Mesothelial cell of epicardium (in vitro differentiated cells): Measurements from ENCODE around the gene KCNA2. TPM values are rescaled to one million over a fixed set of nuclear protein-coding genes. Genes with fewer than 3 reads are reported as not detected.

Experiments
- DNase-seq, 2 experiments: peaks; one replicate each; pipeline ENCODE4 v3.0.0; 2021; ENCODE audit warnings: low spot score in 2 of 2; ENCODE audit not compliant: unreplicated experiment in 2 of 2
- H3K27ac Mint-ChIP-seq: 2 replicates; pipeline ENCODE4 v1.8.0; 2021; ENCODE audit warnings: mixed read lengths
- H3K27me3 Mint-ChIP-seq: 2 replicates; pipeline ENCODE4 v1.8.0; 2021; ENCODE audit warnings: low read depth, mixed read lengths
- H3K36me3 Mint-ChIP-seq: 2 replicates; pipeline ENCODE4 v1.8.0; 2021; ENCODE audit warnings: mixed read lengths
- H3K4me1 Mint-ChIP-seq: 2 replicates; pipeline ENCODE4 v1.8.0; 2021; ENCODE audit warnings: mixed read lengths
- H3K4me3 Mint-ChIP-seq: 2 replicates; pipeline ENCODE4 v1.8.0; 2021; ENCODE audit warnings: mild to moderate bottlenecking, moderate library complexity, mixed read lengths
- H3K9me3 Mint-ChIP-seq: 2 replicates; pipeline ENCODE4 v1.8.0; 2021; ENCODE audit warnings: mixed read lengths
- CTCF ChIP-seq: fragments of 200-600 bp; sonication (generic); IDR thresholded peaks from one replicate; pipeline ENCODE4 v1.5.0; 2021; ENCODE audit warnings: antibody characterized with exemption; ENCODE audit not compliant: unreplicated experiment
- total RNA-seq: library from RNA; stranded (reverse); gene quantifications from 3 replicates; pipeline ENCODE4 v1.2.1, GENCODE V29; 2021

Gene KCNA2
- total RNA-seq, 1 donor from 2014 or later, result 0.58 TPM

- H3K27me3 Mint-ChIP-seq, result peaks cover 82% of the 10 kb centered on the region
- TF ChIP-seq CTCF, result no peak
- no peaks in the 10 kb centered on the region for H3K4me1 Mint-ChIP-seq
- H3K9me3 Mint-ChIP-seq, result no peaks in the 10 kb centered on the region
- no peak overlapping the region for H3K4me3 Mint-ChIP-seq
- no peak for DNase-seq
- no peak overlapping the region for H3K27ac Mint-ChIP-seq
- H3K36me3 Mint-ChIP-seq, result no peaks in the 10 kb centered on the region
These were observed 12.3 kb downstream of the KCNA2 start for GRCh38 chr1:110593902-110594301.

GRCh38 chr1:110591956-110592355 lies 14.2 kb downstream of the KCNA2 start:
- Mint-ChIP-seq H3K27ac (no peak overlapping the region), H3K4me3 (no peak overlapping the region), H3K4me1 (no peaks in the 10 kb centered on the region), H3K36me3 (no peaks in the 10 kb centered on the region), H3K27me3 (peaks cover 83% of the 10 kb centered on the region), H3K9me3 (no peaks in the 10 kb centered on the region)
- peak in 1 of 2 experiments; percentile 3 for DNase-seq
- no peak for TF ChIP-seq CTCF

GRCh38 chr1:110588991-110589390 lies 17.2 kb downstream of the KCNA2 start:
- no peak for TF ChIP-seq CTCF
- no peaks in the 10 kb centered on the region for H3K9me3 Mint-ChIP-seq
- DNase-seq, result peak in 1 of 2 experiments; percentile 13

GRCh38 chr1:110588486-110588885 lies 17.7 kb downstream of the KCNA2 start:
- H3K4me3 Mint-ChIP-seq, result no peak overlapping the region
- no peak overlapping the region for H3K27ac Mint-ChIP-seq
- H3K4me1 Mint-ChIP-seq, result no peaks in the 10 kb centered on the region
- peaks cover 71% of the 10 kb centered on the region for H3K27me3 Mint-ChIP-seq
- no peak for DNase-seq
- no peaks in the 10 kb centered on the region for H3K36me3 Mint-ChIP-seq
- no peak for TF ChIP-seq CTCF
- no peaks in the 10 kb centered on the region for H3K9me3 Mint-ChIP-seq

More at GRCh38 chr1:110588991-110589390, 17.2 kb downstream of the KCNA2 start:
- H3K27me3 Mint-ChIP-seq, result peaks cover 71% of the 10 kb centered on the region
- H3K27ac Mint-ChIP-seq, result no peak overlapping the region
- H3K4me1 Mint-ChIP-seq, result no peaks in the 10 kb centered on the region
- no peaks in the 10 kb centered on the region for H3K36me3 Mint-ChIP-seq
- H3K4me3 Mint-ChIP-seq, result no peak overlapping the region

GRCh38 chr1:110587906-110588305 lies 18.3 kb downstream of the KCNA2 start:
- TF ChIP-seq CTCF, result no peak
- Mint-ChIP-seq H3K27me3 (peaks cover 70% of the 10 kb centered on the region), H3K4me1 (no peaks in the 10 kb centered on the region), H3K27ac (no peak overlapping the region), H3K36me3 (no peaks in the 10 kb centered on the region), H3K9me3 (no peaks in the 10 kb centered on the region), H3K4me3 (no peak overlapping the region)
- peak in 1 of 2 experiments; percentile 10 for DNase-seq

GRCh38 chr1:110585481-110585880 lies 20.7 kb downstream of the KCNA2 start:
- no peaks in the 10 kb centered on the region for H3K4me1 Mint-ChIP-seq
- no peak overlapping the region for H3K4me3 Mint-ChIP-seq
- H3K9me3 Mint-ChIP-seq, result no peaks in the 10 kb centered on the region
- H3K36me3 Mint-ChIP-seq, result no peaks in the 10 kb centered on the region
- no peak overlapping the region for H3K27ac Mint-ChIP-seq
- H3K27me3 Mint-ChIP-seq, result peaks cover 53% of the 10 kb centered on the region
- no peak for TF ChIP-seq CTCF
- no peak for DNase-seq
